B cell (primary cell): ENCODE measurements around the gene NTN5. TPM values are rescaled to one million over a fixed set of nuclear protein-coding genes. Genes with fewer than 3 reads are reported as not detected.

Experiments
- ATAC-seq: fragments of 200-7000 bp; cut with Tn5 transposase; one replicate; pipeline ENCODE4 v1.10.0; 2021; ENCODE audit warnings: low read depth, mild to moderate bottlenecking, moderate number of reproducible peaks, moderate library complexity
- CTCF ChIA-PET: fragments of 350-600 bp; sonication (Branson Sonifier 250); formaldehyde crosslinking; loops from one replicate; lab custom pipeline; 2021; ENCODE audit warnings: antibody characterized with exemption, inconsistent platforms; lab: Charles Lee
- POLR2A ChIA-PET: fragments of 350-600 bp; sonication (Branson Sonifier 250); formaldehyde crosslinking; loops from one replicate; lab custom pipeline; 2021; ENCODE audit warnings: antibody characterized with exemption; lab: Charles Lee
- DNase-seq: peaks from one replicate; pipeline ENCODE4 v3.0.0; 2013
- H2AFZ ChIP-seq: 2 replicates; pipeline ENCODE4 v1.6.1; 2012; ENCODE audit warnings: mild to moderate bottlenecking, low read depth, low read length; ENCODE audit not compliant: insufficient read depth, poor library complexity, severe bottlenecking
- H3K27ac ChIP-seq, 2 donors: 1 replicate in 1 of 2; 2 replicates in 1 of 2; pipeline ENCODE4 v1.5.1; 2012 to 2013; ENCODE audit warnings: low read length in 2 of 2, mild to moderate bottlenecking in 2 of 2, moderate library complexity in 1 of 2
- H3K27me3 ChIP-seq, 4 experiments: fragments of 200-600 bp in 1 of 4; sonication (generic) in 1 of 4; replicated peaks in 1 of 4; 1 replicate in 2 of 4; 2 replicates in 2 of 4; pipeline versions ENCODE4 v1.6.1 to v1.7.0; 2013 to 2016; ENCODE audit warnings: low read length in 3 of 4, mild to moderate bottlenecking in 2 of 4, mixed read lengths in 1 of 4, moderate library complexity in 1 of 4; ENCODE audit not compliant: insufficient read depth in 4 of 4, control insufficient read depth in 3 of 4; ENCODE audit errors: control extremely low read depth in 1 of 4
- H3K36me3 ChIP-seq, 2 experiments: replicated peaks in 1 of 2; 1 replicate in 1 of 2; 2 replicates in 1 of 2; pipeline versions ENCODE4 v1.6.1 to v1.7.1; 2013; ENCODE audit warnings: low read length in 1 of 2; ENCODE audit not compliant: insufficient read depth in 2 of 2, control insufficient read depth in 1 of 2; ENCODE audit errors: control extremely low read depth in 1 of 2, extremely low read depth in 1 of 2
- H3K4me1 ChIP-seq, 2 donors: fragments of 200-600 bp in 1 of 2; sonication (generic) in 1 of 2; 1 replicate in 1 of 2; 2 replicates in 1 of 2; pipeline versions ENCODE4 v1.5.1 to v1.6.1; 2013 to 2017; ENCODE audit warnings: low read length in 2 of 2; ENCODE audit not compliant: control insufficient read depth in 2 of 2, insufficient read depth in 2 of 2
- H3K4me2 ChIP-seq: replicated peaks from 2 replicates; pipeline ENCODE3; 2012; ENCODE audit warnings: mild to moderate bottlenecking, low read depth, low read length; ENCODE audit not compliant: poor library complexity, severe bottlenecking
- H3K4me3 ChIP-seq, 5 experiments: fragments of 200-600 bp in 1 of 5; sonication (generic) in 1 of 5; 1 replicate in 3 of 5; 2 replicates in 2 of 5; pipeline versions ENCODE4 v1.5.1 to v1.7.0; 2011 to 2016; ENCODE audit warnings: low read length in 4 of 5, mild to moderate bottlenecking in 4 of 5, low read depth in 2 of 5, control low read depth in 1 of 5, moderate library complexity in 1 of 5; ENCODE audit not compliant: insufficient read depth in 1 of 5; ENCODE audit errors: control extremely low read depth in 1 of 5, extremely low read depth in 1 of 5
- H3K79me2 ChIP-seq: fragments of 200-600 bp; sonication (generic); one replicate; pipeline ENCODE4 v1.6.0; 2016; ENCODE audit warnings: low read length; ENCODE audit not compliant: control insufficient read depth, insufficient read depth
- H3K9ac ChIP-seq: fragments of 200-600 bp; sonication (generic); 2 replicates; pipeline ENCODE4 v1.6.1; 2017; ENCODE audit warnings: mild to moderate bottlenecking, low read length, moderate library complexity
- H3K9me3 ChIP-seq, 3 donors: one replicate each; pipeline versions ENCODE4 v1.6.1 to v1.7.1; 2013; ENCODE audit warnings: low read length in 2 of 3; ENCODE audit not compliant: control insufficient read depth in 2 of 3, insufficient read depth in 1 of 3; ENCODE audit errors: control extremely low read depth in 1 of 3
- H4K20me1 ChIP-seq: 2 replicates; pipeline ENCODE4 v1.6.0; 2012; ENCODE audit warnings: mild to moderate bottlenecking, low read length; ENCODE audit not compliant: insufficient read depth, control insufficient read depth, poor library complexity, severe bottlenecking
- H3K27ac Mint-ChIP-seq: one replicate; pipeline ENCODE4 v1.8.0; 2021; ENCODE audit warnings: mixed read lengths
- H3K27me3 Mint-ChIP-seq: one replicate; pipeline ENCODE4 v1.8.0; 2021; ENCODE audit warnings: mixed read lengths
- H3K4me1 Mint-ChIP-seq: one replicate; pipeline ENCODE4 v1.8.0; 2021; ENCODE audit warnings: mixed read lengths
- H3K4me3 Mint-ChIP-seq: one replicate; pipeline ENCODE4 v1.8.0; 2021; ENCODE audit warnings: mixed read lengths
- H3K9me3 Mint-ChIP-seq: one replicate; pipeline ENCODE4 v1.8.0; 2022; ENCODE audit warnings: mixed read lengths; ENCODE audit not compliant: insufficient read depth
- CTCF ChIP-seq: fragments of 200-600 bp; IDR thresholded peaks from one replicate; pipeline ENCODE4 v1.8.0; 2022; ENCODE audit warnings: antibody characterized with exemption, mild to moderate bottlenecking
- EZH2 ChIP-seq: IDR thresholded peaks from 2 replicates; pipeline ENCODE4 v1.6.1; 2012; ENCODE audit warnings: borderline replicate concordance, low read depth, mild to moderate bottlenecking, moderate library complexity, low read length; ENCODE audit not compliant: insufficient read depth, poor library complexity, severe bottlenecking
- WGBS: methylation state at CpG from one replicate; pipeline ENCODE4 v1.1.5; 2013; ENCODE audit warnings: missing lambda C conversion rate; ENCODE audit not compliant: insufficient coverage; 5-methylcytosine and 5-hydroxymethylcytosine counted together
- intact Hi-C: fragments of 100-400 bp; cut with micrococcal nuclease; formaldehyde crosslinking; loops from one replicate; pipeline ENCODE4 v1.10.0; 2022
- polyA plus RNA-seq: library from polyadenylated mRNA; depleted of rRNA; stranded (reverse); fragments of >200 nt; gene quantifications from 2 replicates; pipeline ENCODE4 v1.2.3, GENCODE V29; 2012
- total RNA-seq, 2 donors: library from RNA; stranded (reverse); fragments of 120-200 nt in 1 of 2; gene quantifications; 1 replicate in 1 of 2; 2 replicates in 1 of 2; pipeline versions ENCODE4 v1.2.3 to v1.2.4, GENCODE V29; 2013 to 2022

NTN5 gene
- total and polyA plus RNA-seq, 2 donors (not counting 1 experiment from before 2014, with no cell fraction given) = 1.2 to 1.8 TPM

DNA sequence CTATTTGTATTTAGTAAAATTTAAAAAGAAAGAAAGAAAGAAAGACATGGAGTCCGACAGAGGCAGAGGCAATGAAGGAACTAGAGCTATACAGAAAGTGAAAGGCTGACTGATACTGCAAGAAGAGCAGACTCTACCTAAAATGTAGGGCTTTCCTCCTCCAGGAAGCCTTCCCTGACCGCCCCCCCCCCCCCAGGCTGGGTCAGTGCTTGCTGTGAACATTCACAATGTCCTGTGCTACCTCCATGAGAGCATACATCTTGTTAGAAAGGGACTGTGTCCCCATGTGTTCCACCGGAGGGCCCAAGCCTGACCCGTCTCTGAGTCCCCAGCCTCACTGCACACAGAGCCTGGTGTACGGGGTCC is 21.2 kb downstream of the NTN5 start:
- Histone ChIP-seq H2AFZ (no peak overlapping the region), H3K4me2 (no peak overlapping the region), H3K4me3 (no peak overlapping the region), H3K9ac (no peak overlapping the region), H4K20me1 (no peaks in the 10 kb centered on the region), H3K27ac (peak overlapping the region in 1 of 2 donors; percentile 6), H3K79me2 (peaks cover 6% of the 10 kb centered on the region), H3K4me1 (peaks cover 18 to 31% of the 10 kb centered on the region in 2 donors), H3K36me3 (no peaks in the 10 kb centered on the region), H3K27me3 (no peaks in the 10 kb centered on the region), H3K9me3 (peaks cover 0 to 2% (median 0%) of the 10 kb centered on the region in 3 donors)
- H3K9me3 Mint-ChIP-seq = no peaks in the 10 kb centered on the region
- 69% methylated on average over 4 of the region's 5 CpGs for WGBS
- H3K4me1 Mint-ChIP-seq = peaks cover 34% of the 10 kb centered on the region
- no peak for ATAC-seq
- POLR2A ChIA-PET = interaction anchor here (0.9 kb wide), 1 partner anchor 14 kb away, joined by 4 read pairs; the partner anchor contains the start of gene DBP
- H3K4me3 Mint-ChIP-seq = no peak overlapping the region
- TF ChIP-seq CTCF (no peak), EZH2 (no peak)
- no peaks in the 10 kb centered on the region for H3K27me3 Mint-ChIP-seq
- CTCF ChIA-PET = no interaction called here
- DNase-seq = no peak
- intact Hi-C loops = no loop called here
- H3K27ac Mint-ChIP-seq = peak overlapping the region; percentile 43

- intact Hi-C loops = no loop called here
- Mint-ChIP-seq H3K27me3 (no peaks in the 10 kb centered on the region), H3K9me3 (no peaks in the 10 kb centered on the region), H3K27ac (peak overlapping the region; percentile 47), H3K4me3 (no peak overlapping the region), H3K4me1 (peaks cover 37% of the 10 kb centered on the region)
- DNase-seq = peak; percentile 4
- WGBS = 98% methylated on average over 7 of the region's 12 CpGs
- Histone ChIP-seq H4K20me1 (no peaks in the 10 kb centered on the region), H3K4me3 (no peak overlapping the region), H3K9me3 (peaks cover 0 to 2% (median 0%) of the 10 kb centered on the region in 3 donors), H2AFZ (no peak overlapping the region), H3K27me3 (no peaks in the 10 kb centered on the region), H3K9ac (no peak overlapping the region), H3K4me1 (peaks cover 18 to 31% of the 10 kb centered on the region in 2 donors), H3K79me2 (peaks cover 7% of the 10 kb centered on the region), H3K36me3 (no peaks in the 10 kb centered on the region), H3K4me2 (no peak overlapping the region), H3K27ac (peak overlapping the region in 1 of 2 donors; percentile 6)
- ChIA-PET CTCF (interaction anchor here (1.0 kb wide), 1 partner anchor 192 kb away, joined by 4 read pairs; no protein-coding TSS in a partner anchor), POLR2A (interaction anchor here (0.6 to 0.9 kb wide), 2 partner anchors 14 to 191 kb away, joined by 4 to 5 read pairs; partner anchors contain the start of gene DBP)
- TF ChIP-seq CTCF (no peak), EZH2 (no peak)
- no peak for ATAC-seq
Measured at GRCh38 chr19:48650974-48651682, 21.7 kb downstream of the NTN5 start.
